IPS DF 4.7 (cell line): ENCODE data around the gene FAM199X.
"Not testable (repeated sequence)": the region's sequence is repeated elsewhere in the genome, so short reads cannot be mapped to it uniquely, and the experiment has no call there.

ENCODE experiments used
- DNase-seq: peaks from one replicate; pipeline ENCODE4 v3.0.0-alpha.2; 2013; ENCODE audit warnings: low spot score; ENCODE audit errors: extremely low read depth

FAM199X gene

DNA sequence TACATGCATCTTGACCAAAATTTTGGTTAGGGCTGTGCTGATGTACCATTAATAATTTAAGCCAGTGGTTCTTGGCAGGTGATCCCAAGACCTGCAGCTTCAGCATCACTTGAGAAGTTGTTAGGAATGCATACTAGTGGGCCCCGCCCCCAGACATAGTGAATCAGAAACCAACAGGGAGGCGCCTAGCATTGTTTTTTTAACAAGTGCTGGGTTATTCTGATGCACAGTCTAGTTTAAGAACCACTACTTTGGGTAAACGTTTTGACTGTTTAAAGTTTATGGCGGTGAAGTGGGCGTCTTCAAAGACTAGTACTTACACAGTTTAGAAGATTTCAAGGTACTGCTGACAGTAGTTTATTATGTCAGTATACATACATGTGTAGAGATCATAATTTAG lies 23.6 kb downstream of the FAM199X start:
- DNase-seq, result no peak

DNA sequence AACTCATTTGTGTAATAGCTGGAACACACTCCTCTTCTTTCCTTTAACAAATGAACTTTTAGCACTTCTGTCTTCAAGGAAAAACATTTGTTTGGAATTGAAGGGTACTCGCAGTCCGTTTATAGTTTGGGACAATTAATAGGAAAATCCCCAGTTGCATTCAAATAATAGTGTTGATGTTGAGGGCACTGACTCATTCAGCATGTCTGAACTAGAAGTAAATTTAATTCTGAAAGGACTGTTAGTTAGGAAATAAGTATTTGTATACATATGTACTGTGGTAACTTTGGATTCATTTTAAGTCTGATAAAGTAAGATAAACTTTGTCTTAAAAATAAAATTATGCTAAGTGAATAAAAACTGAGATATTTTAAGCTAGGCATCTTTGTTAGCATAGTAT lies 27.2 kb downstream of the FAM199X start:
- DNase-seq, result no peak

DNA sequence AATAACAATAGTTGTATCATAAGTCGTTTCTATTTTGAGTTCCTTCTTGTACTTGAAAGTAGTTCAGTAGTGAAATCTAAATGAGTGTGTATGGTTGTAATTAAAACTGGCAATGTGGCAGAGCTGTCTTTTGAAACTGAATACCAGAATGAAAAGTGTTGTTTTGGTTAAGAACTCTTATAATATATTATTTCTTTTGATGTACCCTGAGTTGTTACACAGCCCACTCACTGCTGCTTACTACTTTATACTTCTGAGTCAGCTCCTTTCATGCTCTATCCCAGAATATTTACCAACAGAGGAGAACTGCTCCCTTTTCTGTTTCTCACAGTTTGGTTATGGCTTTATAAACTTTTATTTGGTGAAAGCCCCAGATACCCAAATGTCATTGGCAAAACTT lies 28.8 kb downstream of the FAM199X start:
- DNase-seq, result no peak

DNA sequence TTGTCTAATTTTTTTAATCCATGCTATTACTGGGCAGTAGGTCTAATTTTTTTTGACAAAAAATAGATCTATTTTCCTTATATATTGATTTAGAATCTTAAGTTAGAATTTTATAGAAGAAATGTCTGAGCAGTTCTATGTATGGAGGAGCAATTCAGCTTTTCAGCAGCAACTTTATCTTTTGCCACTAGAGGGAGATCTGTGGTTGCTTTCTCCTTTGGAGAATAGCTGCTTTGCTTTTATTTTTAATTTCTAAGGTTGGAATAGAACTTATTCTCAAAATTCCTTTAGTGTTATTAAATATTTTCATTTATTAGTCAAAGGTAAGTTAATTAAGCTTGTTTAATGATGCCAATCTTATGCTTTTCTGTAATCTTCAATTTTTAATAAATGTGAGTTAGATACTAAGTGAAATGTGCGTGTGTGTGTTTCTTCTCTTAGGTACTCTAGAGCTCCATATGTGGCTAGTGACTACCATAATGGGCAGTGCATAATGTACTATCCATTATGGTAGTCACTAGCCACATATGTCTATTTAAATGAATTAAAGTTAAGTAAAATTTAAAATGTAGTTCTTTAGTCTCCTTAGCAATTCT lies 29.3 kb downstream of the FAM199X start:
- DNase-seq, result no peak

DNA sequence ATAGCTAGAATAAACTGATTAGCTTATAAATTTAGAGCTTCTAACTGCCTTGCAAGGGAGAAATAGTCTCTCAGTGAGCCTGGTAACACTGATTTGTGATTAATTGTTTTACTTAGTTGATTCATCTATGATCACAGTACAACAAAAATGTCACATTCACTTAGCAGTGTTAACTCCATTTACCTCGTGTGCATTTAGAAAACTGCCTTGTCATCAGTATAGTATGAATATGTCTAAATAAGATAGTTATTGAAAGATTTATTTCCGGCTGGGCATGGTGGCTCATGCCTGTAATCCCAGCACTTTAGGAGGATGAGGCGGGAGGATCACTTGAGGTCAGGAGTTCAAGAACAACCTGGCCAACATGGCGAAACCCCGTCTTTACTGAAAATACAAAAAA lies 39.3 kb downstream of the FAM199X start:
- DNase-seq, result no peak

DNA sequence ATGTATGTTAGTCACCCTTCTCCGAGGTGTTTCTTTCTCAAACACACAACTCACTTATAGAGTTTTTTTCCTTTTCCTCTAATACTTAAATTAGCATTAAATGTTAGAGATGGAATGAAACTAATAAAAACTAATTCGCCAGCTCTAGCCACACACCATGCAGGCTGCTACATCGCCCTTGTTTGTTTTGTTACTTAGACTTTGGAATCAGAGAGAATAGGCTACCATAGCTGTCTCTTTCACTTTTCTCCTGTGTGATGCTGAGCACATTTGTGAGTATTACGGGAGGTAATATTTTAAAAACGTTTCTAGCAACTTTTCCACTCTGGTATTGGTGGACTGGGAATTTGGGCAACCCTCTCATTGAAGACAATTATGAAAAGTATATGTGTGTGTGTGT lies 44.9 kb downstream of the FAM199X start:
- DNase-seq, result no peak

DNA sequence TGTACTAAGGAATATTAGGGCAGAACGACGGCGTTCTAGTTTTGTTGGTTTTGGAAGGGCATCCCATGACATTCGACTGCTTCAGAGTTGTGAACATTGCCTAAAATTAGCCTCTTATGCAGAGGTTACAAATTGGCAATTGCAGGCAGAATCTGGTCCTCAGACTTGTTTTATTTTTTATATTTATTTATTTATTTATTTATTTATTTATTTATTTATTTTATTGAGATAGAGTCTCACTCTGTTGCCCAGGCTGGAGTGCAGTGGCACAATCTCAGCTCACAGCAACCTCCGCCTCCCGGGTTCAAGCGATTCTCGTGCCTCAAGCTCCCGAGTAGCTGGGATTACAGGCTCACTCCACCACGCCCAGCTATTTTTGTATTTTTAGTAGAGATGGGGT lies 63.8 kb downstream of the FAM199X start:
- DNase-seq, result not testable (repeated sequence)
